K562 (cell line): ENCODE results near the gene TMC8. TPM values are rescaled to one million over a fixed set of nuclear protein-coding genes. Genes with fewer than 3 reads are reported as not detected.

Experiments used
- BCL6 ChIP-seq: fragments of 250-450 bp; sonication (Bioruptor Pico); IDR thresholded peaks from 2 replicates; pipeline ENCODE4 v1.4.0; 2020
- CHD1 ChIP-seq: fragments of 200-600 bp; sonication (generic); IDR thresholded peaks from one replicate; pipeline ENCODE4 v1.6.1; 2012; ENCODE audit warnings: mild to moderate bottlenecking, moderate library complexity, low read length, inconsistent platforms
- CREB1 ChIP-seq, 2 experiments: sonication (generic) in 1 of 2; formaldehyde crosslinking in 1 of 2; IDR thresholded peaks; 2 replicates each; pipeline versions ENCODE4 v1.6.1 to v1.8.0; 2012 to 2022; ENCODE audit warnings: inconsistent platforms in 1 of 2, mild to moderate bottlenecking in 1 of 2, missing genetic modification reagents in 1 of 2, moderate library complexity in 1 of 2
- ELF2 ChIP-seq: fragments of 250-450 bp; sonication (Bioruptor Pico); IDR thresholded peaks from 2 replicates; pipeline ENCODE4 v1.5.0; 2021; ENCODE audit warnings: mild to moderate bottlenecking
- MTA1 ChIP-seq: fragments of 450-650 bp; IDR thresholded peaks from 2 replicates; pipeline ENCODE4 v1.6.1; 2017; ENCODE audit warnings: borderline replicate concordance
- POLR2G ChIP-seq: fragments of 200-400 bp; formaldehyde crosslinking; IDR thresholded peaks from 2 replicates; pipeline ENCODE4 v1.6.1; 2017; ENCODE audit warnings: low read depth, mild to moderate bottlenecking, antibody characterized with exemption, low read length, moderate library complexity
- RAD21 ChIP-seq, 2 experiments: fragments of 250-450 bp in 1 of 2; fragments of 450-650 bp in 1 of 2; sonication (Bioruptor Pico) in 1 of 2; formaldehyde crosslinking in 1 of 2; IDR thresholded peaks in 1 of 2; conservative IDR thresholded peaks in 1 of 2; 2 replicates each; pipeline versions ENCODE4 v1.4.0 to v1.8.0; 2020 to 2022; ENCODE audit warnings: mild to moderate bottlenecking in 2 of 2, moderate library complexity in 1 of 2
- SMARCC2 ChIP-seq: fragments of 450-650 bp; IDR thresholded peaks from 2 replicates; pipeline ENCODE4 v1.6.1; 2017; ENCODE audit warnings: antibody characterized with exemption, moderate library complexity, mild to moderate bottlenecking, low read depth
- SMC3 ChIP-seq: conservative IDR thresholded peaks from 2 replicates; pipeline ENCODE4 v1.6.1; 2011; ENCODE audit warnings: low read depth, low read length, improper control_type of control experiment; ENCODE audit not compliant: insufficient read depth
- YY1 ChIP-seq, 3 experiments: IDR thresholded peaks; 2 replicates each; pipeline ENCODE4 v1.6.1; 2011; ENCODE audit warnings: low read length in 2 of 3, mild to moderate bottlenecking in 2 of 3, moderate library complexity in 2 of 3, borderline replicate concordance in 1 of 3, control low read depth in 1 of 3, low read depth in 1 of 3; ENCODE audit not compliant: insufficient read depth in 3 of 3, insufficient replicate concordance in 2 of 3, control insufficient read depth in 1 of 3, insufficient read length in 1 of 3; ENCODE audit errors: extremely low read depth in 1 of 3
- ZNF133 ChIP-seq: fragments of 250-450 bp; sonication (Bioruptor Pico); IDR thresholded peaks from 2 replicates; pipeline ENCODE4 v1.4.0; 2020; ENCODE audit warnings: mild to moderate bottlenecking
- polyA plus RNA-seq, 8 experiments: library from polyadenylated mRNA; depleted of rRNA in 4 of 8; stranded (reverse) in 5 of 8; unstranded in 3 of 8; fragments of >200 nt; fragmentation: Nextera tagmentation in 2 of 8; fragmentation: Illumina TruSeq in 1 of 8; extraction: Ambion mirVana in 2 of 8; extraction: Trizol in 1 of 8; gene quantifications; 2 replicates each; pipeline versions ENCODE4 v1.2.1 to v1.2.3, GENCODE V29; 2011 to 2014; ENCODE audit warnings: inconsistent platforms in 1 of 8, missing spikeins in 1 of 8
- total RNA-seq, 7 experiments: library from RNA; depleted of rRNA in 6 of 7; stranded (reverse); fragments of >200 nt in 6 of 7; fragmentation: Illumina TruSeq in 2 of 7; extraction: Trizol in 2 of 7; gene quantifications; 2 replicates each; pipeline versions ENCODE4 v1.2.1 to v1.2.3, GENCODE V29; 2011 to 2021; ENCODE audit warnings: low replicate concordance in 1 of 7
- TF ChIP-seq, protein P1 (sequence below): fragments of 450-650 bp; formaldehyde crosslinking; IDR thresholded peaks from 2 replicates; pipeline ENCODE4 v1.4.0; 2020; ENCODE audit warnings: mild to moderate bottlenecking, moderate library complexity
- TF ChIP-seq, protein P2 (sequence below), 2 experiments: fragments of 150-350 bp in 1 of 2; IDR thresholded peaks; 2 replicates each; pipeline ENCODE4 v1.6.1; 2012 to 2016; ENCODE audit warnings: low read depth in 2 of 2, low read length in 2 of 2, mild to moderate bottlenecking in 1 of 2, moderate library complexity in 1 of 2
- TF ChIP-seq, protein P3 (sequence below): fragments of 250-450 bp; sonication (Bioruptor Pico); IDR thresholded peaks from 2 replicates; pipeline ENCODE4 v1.4.0; 2020; ENCODE audit warnings: mild to moderate bottlenecking, moderate library complexity
- TF ChIP-seq, protein P4 (sequence below): fragments of 450-650 bp; formaldehyde crosslinking; IDR thresholded peaks from 2 replicates; pipeline ENCODE4 v1.4.0; 2022; ENCODE audit warnings: mild to moderate bottlenecking, moderate library complexity

Gene TMC8
- total and polyA plus RNA-seq, 9 of the 15 experiments (the other 6 are each of a cell fraction or from before 2014, with no cell fraction given): 0.13 to 10.9 (median 2.8) TPM

DNA sequence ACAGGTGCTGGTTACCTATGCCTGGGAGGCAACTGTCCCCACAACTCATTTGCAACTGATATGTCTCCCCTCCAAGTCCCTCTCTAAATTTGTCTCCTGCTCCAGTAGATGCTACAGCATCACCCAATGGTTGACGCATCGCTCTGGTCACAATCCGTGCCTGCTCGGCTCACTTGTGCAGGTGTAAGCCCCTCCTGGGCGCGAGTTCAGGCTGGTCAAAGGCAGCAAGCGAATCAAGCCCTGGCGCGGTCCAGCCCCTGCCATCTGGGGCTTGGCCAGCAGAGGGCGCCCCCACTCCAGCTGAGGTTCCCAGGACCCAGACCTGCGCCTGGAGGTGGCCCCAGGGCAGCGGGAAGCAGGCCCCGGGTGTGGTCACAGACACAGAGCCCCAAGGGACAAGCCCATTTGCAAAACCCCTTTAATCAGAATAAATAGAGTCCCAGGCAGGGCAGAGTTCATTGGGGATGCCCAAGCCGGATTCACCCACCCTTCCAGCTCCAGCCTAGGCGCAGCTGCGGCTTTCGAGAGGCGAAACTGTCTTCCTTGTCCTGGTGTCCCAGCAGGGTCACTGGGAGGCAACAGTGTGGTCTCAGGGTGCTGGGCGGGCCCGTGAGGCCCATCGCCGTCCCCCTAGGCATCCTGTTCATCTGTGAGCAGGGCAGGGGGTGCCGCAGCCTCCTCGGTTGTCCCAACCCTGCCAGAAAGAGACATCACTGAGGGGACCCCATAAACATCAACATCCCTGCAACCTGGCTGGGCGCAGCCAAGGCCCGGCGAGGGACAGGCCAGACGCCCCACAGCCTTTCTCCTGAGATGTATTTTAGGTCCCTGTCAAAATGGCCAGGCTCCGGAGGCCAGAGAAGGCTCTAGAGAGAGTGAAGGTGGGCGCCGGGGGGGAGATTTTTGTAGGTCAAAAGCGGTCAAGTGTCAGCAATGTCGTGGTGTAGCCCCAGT is 17.8 kb upstream of the TMC8 start (continued):
- TF ChIP-seq CREB1 (IDR thresholded peaks at IDR 0.05) (0 out of 2 replicates have a peak, but pooled peaks have one; percentile 13), CREB1 (CRISPR knock-in tag; IDR thresholded peaks at IDR 0.05) (no peak), ZNF133 (no peak), SMARCC2 (no peak), MTA1 (no peak), SMC3 (peak; percentile 93), BCL6 (CRISPR knock-in tag) (no peak), YY1 (IDR thresholded peaks at IDR 0.05; ENCODE audit: borderline replicate concordance in 1 of 3, control insufficient read depth in 1 of 3, extremely low read depth in 1 of 3, insufficient read depth in 3 of 3, insufficient read length in 1 of 3, insufficient replicate concordance in 2 of 3, low read depth in 1 of 3, low read length in 2 of 3) (peak in 1 of 3 experiments; percentile 49), CHD1 (no peak), ELF2 (CRISPR knock-in tag) (no peak; the same call in 1 of the 2 replicates), RAD21 (CRISPR knock-in tag; conservative IDR thresholded peaks at IDR 0.05 in 1 of 2, IDR thresholded peaks at IDR 0.05 in 1 of 2) (peak; percentile 93), POLR2G (peak; percentile 65)
- TF ChIP-seq, protein P1, sequence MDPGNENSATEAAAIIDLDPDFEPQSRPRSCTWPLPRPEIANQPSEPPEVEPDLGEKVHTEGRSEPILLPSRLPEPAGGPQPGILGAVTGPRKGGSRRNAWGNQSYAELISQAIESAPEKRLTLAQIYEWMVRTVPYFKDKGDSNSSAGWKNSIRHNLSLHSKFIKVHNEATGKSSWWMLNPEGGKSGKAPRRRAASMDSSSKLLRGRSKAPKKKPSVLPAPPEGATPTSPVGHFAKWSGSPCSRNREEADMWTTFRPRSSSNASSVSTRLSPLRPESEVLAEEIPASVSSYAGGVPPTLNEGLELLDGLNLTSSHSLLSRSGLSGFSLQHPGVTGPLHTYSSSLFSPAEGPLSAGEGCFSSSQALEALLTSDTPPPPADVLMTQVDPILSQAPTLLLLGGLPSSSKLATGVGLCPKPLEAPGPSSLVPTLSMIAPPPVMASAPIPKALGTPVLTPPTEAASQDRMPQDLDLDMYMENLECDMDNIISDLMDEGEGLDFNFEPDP (CRISPR knock-in tag): no peak
- TF ChIP-seq, protein P2, sequence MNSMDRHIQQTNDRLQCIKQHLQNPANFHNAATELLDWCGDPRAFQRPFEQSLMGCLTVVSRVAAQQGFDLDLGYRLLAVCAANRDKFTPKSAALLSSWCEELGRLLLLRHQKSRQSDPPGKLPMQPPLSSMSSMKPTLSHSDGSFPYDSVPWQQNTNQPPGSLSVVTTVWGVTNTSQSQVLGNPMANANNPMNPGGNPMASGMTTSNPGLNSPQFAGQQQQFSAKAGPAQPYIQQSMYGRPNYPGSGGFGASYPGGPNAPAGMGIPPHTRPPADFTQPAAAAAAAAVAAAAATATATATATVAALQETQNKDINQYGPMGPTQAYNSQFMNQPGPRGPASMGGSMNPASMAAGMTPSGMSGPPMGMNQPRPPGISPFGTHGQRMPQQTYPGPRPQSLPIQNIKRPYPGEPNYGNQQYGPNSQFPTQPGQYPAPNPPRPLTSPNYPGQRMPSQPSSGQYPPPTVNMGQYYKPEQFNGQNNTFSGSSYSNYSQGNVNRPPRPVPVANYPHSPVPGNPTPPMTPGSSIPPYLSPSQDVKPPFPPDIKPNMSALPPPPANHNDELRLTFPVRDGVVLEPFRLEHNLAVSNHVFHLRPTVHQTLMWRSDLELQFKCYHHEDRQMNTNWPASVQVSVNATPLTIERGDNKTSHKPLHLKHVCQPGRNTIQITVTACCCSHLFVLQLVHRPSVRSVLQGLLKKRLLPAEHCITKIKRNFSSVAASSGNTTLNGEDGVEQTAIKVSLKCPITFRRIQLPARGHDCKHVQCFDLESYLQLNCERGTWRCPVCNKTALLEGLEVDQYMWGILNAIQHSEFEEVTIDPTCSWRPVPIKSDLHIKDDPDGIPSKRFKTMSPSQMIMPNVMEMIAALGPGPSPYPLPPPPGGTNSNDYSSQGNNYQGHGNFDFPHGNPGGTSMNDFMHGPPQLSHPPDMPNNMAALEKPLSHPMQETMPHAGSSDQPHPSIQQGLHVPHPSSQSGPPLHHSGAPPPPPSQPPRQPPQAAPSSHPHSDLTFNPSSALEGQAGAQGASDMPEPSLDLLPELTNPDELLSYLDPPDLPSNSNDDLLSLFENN (IDR thresholded peaks at IDR 0.05; ENCODE audit: low read depth in 2 of 2, low read length in 2 of 2): 0 out of 4 replicates have a peak, but pooled peaks of 1 of the 2 experiments have one; percentile 14
- TF ChIP-seq, protein P3, sequence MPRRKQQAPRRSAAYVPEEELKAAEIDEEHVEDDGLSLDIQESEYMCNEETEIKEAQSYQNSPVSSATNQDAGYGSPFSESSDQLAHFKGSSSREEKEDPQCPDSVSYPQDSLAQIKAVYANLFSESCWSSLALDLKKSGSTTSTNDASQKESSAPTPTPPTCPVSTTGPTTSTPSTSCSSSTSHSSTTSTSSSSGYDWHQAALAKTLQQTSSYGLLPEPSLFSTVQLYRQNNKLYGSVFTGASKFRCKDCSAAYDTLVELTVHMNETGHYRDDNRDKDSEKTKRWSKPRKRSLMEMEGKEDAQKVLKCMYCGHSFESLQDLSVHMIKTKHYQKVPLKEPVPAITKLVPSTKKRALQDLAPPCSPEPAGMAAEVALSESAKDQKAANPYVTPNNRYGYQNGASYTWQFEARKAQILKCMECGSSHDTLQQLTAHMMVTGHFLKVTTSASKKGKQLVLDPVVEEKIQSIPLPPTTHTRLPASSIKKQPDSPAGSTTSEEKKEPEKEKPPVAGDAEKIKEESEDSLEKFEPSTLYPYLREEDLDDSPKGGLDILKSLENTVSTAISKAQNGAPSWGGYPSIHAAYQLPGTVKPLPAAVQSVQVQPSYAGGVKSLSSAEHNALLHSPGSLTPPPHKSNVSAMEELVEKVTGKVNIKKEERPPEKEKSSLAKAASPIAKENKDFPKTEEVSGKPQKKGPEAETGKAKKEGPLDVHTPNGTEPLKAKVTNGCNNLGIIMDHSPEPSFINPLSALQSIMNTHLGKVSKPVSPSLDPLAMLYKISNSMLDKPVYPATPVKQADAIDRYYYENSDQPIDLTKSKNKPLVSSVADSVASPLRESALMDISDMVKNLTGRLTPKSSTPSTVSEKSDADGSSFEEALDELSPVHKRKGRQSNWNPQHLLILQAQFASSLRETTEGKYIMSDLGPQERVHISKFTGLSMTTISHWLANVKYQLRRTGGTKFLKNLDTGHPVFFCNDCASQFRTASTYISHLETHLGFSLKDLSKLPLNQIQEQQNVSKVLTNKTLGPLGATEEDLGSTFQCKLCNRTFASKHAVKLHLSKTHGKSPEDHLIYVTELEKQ (CRISPR knock-in tag): no peak
- TF ChIP-seq, protein P4, sequence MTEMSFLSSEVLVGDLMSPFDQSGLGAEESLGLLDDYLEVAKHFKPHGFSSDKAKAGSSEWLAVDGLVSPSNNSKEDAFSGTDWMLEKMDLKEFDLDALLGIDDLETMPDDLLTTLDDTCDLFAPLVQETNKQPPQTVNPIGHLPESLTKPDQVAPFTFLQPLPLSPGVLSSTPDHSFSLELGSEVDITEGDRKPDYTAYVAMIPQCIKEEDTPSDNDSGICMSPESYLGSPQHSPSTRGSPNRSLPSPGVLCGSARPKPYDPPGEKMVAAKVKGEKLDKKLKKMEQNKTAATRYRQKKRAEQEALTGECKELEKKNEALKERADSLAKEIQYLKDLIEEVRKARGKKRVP (CRISPR knock-in tag): peak; percentile 24; the same call in 1 of the 2 replicates
